Suppressor macrophage (primary cell): ENCODE results near the gene RIPK4.
A peak's percentile ranks its signal among the peaks of the same experiment; 100 is the strongest.

Experiments
- DNase-seq, 4 experiments: peaks; one replicate each; pipeline ENCODE4 v3.0.0-alpha.2; 2020 to 2022

RIPK4 gene

GRCh38 chr21:41768437-41769042 lies 1.7 kb upstream of the RIPK4 start:
- peak; percentile 28 to 53 (median 46) for DNase-seq

DNA sequence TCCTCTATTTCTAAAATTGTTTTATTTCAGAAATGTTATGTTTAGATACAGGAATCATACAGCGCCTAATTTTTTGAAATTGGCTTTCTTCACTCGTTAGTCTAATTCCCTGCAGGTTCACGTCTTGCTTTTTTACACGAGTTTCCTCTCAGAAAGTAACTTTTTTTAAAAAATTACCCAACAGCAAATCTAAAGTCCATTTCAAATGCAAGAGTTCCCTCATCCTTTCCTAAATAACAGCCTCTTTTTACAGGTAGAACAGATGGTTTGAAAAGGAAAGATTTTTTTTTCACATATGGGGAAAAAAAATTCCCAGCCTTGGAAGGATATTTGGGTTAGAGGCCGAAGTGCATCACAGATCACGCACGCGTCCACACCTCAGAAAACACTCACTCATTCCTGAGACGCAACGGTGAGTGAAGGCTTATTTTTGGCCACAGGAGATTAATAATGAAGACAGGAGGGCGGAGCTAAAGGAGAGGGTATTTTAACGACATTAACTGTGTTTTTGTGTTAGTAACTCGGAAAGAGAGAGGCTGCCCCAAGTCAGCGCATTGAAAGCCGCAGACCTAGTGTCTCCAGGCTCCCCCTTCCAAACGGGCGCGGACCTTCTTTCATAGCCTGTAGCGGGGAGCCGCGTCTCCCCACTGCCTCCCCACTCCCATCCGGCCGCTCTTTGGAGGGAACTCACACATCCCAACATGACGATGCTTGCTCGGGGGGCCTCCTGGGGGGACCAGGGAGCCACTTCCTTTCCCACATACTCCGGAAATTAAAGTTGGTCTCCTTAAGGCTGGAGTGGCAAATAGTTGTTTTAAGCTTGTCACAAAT lies 969 bp upstream of the RIPK4 start:
- DNase-seq, result peak in 2 of 4 experiments; percentile 21 to 23

- DNase-seq, result peak in 1 of 4 experiments; percentile 10
Observed at GRCh38 chr21:41765973-41766882, 624 bp downstream of the RIPK4 start.

GRCh38 chr21:41765420-41765821 lies 1.4 kb downstream of the RIPK4 start:
- DNase-seq, result no peak

DNA sequence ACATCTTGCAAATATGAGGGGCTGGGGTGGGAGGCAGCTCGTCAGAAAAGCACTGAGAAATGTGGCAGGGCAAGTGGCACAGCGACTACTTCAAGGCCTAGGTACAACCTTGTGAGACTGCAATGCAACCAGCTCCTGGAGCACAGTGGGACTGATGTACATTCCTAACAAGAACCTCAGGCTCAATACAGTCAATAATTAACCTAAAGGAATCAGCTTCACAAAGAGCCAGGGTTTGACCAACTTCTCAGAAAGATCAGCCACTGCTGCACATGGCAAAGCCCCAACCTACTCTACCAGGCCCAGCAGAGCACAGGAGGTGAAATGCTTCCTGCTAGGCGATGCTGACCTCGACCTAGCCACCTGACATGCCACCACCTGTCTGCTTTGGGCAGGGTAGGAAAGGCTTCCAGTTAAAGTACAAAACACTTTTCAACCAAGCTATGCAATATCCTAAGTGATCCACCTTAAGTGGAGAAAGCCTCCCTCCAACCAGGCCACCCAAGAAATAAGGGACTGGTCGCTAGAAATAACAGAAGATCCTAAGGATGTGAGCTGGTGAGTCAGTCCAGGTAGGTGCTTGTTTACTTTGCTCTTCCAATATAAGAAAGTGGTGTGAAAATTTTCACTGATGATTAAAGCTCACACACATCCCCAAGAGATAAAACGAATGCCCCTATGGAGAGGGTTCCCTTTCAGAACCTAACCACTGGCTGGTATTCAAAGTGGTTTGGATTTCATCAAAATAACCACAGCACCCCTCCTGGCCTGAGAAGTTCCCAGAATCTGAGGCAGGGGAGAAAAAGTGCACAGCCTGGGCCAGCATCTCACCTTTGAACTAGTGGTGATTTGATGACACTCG lies 2.1 kb downstream of the RIPK4 start:
- DNase-seq, result no peak

GRCh38 chr21:41763996-41764395 lies 2.9 kb downstream of the RIPK4 start:
- no peak for DNase-seq

DNA sequence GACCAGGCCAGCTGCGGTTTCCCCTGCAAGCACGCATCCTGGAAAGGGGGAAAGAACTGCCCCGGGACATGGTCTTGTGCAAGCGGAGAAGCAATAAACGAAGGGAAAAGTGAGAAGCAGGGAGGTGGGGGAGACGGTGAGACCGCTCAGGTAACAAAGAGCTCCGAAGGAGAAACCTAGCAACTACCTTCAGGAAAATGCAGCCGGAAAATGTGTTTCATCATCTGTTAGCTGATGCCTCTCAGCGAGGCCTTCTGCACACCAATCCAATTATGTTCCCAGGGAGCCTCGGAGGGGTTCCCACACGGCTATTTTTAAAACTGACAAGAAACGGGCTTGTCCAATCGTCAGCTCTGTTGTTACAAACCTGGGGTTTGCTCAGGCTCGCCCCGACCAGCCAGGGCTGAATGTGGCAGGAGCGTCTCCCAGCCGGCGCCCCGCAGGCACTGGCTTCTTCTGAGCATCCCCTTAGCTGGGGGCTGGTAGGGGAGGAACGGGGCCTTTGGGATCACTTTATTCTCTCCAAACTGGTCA lies 3.4 kb downstream of the RIPK4 start:
- no peak for DNase-seq

DNA sequence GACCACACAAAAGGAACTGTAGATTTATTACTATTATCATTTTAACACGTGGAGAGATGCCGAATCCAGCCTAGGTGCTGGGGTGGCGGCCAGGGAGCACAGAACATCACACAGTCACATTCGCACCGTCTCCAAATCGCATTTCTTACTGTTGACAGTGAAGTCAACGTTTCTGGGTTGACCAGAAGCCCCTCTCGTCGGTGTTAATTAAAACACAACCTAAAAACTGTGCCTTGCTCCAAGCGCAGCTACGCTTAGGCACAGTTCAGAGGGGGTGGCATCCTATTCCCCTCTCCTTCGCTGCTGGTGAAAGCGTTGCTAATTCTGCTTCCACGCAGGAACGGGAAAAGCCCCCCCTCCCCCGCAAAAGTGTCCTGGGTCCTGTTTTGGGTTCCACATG lies 4.1 kb downstream of the RIPK4 start:
- DNase-seq, result no peak

DNA sequence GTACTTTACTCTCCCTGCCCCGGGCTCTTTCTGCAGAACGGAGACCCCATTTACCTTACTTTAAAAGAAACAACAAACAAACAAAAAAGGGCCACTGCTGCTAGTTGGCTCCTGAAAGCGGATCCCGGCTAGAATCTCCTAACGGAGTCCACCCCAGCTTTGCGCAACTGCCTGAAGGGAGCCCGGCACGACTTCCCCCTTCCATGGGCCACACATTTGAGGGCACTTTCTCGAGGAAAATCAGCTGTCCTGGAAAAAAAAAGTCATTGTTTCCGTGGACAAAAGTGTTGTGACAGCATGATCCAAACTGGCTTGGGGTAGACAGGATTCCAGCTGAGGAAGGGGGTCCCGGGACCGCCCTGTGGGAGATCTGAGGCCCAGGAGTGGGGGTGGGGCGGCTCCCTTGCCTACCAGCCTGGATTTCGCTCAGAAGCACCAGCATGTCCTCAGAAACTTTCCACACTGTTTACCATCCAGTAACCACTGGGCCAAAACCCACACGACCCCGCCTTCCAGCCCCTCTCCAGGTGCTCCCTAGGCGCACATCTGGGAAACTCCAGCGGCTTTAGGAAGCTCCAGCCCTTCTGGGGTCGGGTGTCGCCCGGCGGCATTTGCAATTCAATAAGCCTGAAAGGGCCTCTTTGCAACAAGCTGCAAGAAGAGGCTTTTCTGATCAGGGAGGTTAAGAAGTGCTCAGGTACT lies 4.8 kb downstream of the RIPK4 start:
- DNase-seq, result peak; percentile 90 to 93 (median 92)

DNA sequence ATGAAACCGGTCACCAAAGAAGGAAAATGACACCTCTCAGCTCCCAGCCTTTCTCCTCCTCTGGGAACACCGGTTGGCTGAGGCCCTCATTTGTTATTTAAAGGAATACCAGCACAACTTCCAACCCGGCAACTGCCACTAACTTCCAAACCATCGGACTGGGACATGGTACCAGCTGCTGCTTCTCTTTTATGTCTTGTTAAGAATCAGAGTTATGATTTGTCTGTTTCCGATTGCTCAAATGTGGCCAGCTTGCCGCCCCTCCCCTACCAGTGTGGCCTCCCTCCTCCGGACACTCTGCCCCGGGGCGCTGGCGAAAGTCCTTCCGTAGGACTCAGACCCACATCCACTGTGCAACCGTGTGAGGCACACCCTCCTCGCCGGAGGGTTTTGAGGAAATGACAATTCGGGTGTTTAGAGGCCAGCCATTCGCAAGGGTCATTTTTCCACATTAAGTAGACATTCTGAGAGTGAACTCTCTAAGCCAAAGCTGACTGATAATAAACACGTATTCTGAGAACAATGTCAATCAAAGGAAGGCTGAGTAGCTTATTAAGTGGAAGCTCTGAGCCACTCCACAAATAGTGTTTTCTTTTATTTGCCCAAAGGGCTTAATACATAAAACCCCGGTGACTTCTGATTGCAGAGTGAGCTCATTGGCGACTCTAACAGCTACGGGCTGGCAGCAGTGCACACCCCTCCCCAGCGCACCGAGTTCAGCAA lies 5.5 kb downstream of the RIPK4 start:
- peak; percentile 87 to 95 (median 94) for DNase-seq

DNA sequence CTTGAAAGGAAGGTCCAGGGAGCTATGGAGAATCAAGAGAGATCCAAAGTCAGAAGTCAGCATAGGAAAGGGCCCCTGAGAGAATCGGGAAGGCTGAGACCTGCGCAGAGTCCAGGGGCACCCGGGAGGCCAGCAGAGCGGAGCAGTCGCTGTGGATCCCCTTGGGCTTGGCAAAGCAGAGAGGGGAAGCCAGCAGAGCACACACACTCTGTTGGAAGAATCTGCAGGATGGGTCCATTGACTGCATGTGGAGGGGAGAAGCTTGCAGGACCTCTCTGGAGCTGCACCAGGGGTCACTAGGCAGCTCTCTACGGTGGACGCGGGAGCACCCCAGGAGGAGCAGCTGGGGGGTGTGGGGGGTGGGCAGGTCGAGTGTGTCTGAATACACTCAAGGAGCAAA lies 6.4 kb downstream of the RIPK4 start:
- DNase-seq, result no peak

GRCh38 chr21:41759926-41760325 lies 6.9 kb downstream of the RIPK4 start:
- no peak for DNase-seq

GRCh38 chr21:41759214-41759840 lies 7.5 kb downstream of the RIPK4 start:
- DNase-seq, result no peak

GRCh38 chr21:41758550-41758949 lies 8.3 kb downstream of the RIPK4 start:
- DNase-seq, result no peak

- DNase-seq, result no peak
Observed at GRCh38 chr21:41755934-41756773, 10.7 kb downstream of the RIPK4 start.

- no peak for DNase-seq
Observed at GRCh38 chr21:41755258-41755933, 11.5 kb downstream of the RIPK4 start.

DNA sequence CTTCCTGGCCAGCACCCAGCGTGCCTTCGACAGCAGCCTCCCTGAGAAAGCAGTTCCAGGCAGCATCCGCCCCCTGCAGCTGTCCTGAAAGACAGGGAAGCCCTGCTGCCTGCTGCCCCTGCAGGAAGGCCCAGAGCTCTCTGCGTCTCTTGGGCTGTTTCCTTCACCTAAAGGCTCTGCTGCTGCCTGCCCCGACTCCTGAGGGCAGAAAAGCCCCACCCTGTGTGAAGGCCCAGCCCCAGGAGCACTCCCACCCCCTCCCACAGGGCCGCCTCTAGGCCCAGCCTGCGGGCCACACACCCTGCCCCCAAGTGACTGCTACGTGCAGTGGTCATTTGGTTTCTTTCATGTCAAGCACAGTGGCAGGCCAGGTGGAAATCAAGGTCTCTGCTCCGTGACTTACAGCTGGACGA lies 12.4 kb downstream of the RIPK4 start:
- DNase-seq, result no peak
